CD4-positive, alpha-beta T cell (primary cell): ENCODE data around the gene EXOC6. TPM values are rescaled to one million over a fixed set of nuclear protein-coding genes. Genes with fewer than 3 reads are reported as not detected.

Experiments used
- ATAC-seq: fragments of 200-7000 bp; cut with Tn5 transposase; one replicate; pipeline ENCODE4 v1.10.0; 2022; ENCODE audit warnings: mild to moderate bottlenecking; ENCODE audit not compliant: poor library complexity
- CTCF ChIA-PET: fragments of 350-600 bp; sonication (Branson Sonifier 250); formaldehyde crosslinking; loops from one replicate; lab custom pipeline; 2021; ENCODE audit warnings: antibody characterized with exemption, inconsistent platforms; lab: Charles Lee
- POLR2A ChIA-PET: fragments of 350-600 bp; sonication (Branson Sonifier 250); formaldehyde crosslinking; loops from one replicate; lab custom pipeline; 2021; ENCODE audit warnings: antibody characterized with exemption, inconsistent platforms; lab: Charles Lee
- DNase-seq, 14 experiments: peaks; one replicate each; pipeline ENCODE4 v3.0.0-alpha.2; 2013 to 2020; ENCODE audit warnings: mixed read lengths in 2 of 14
- H3K27ac ChIP-seq, 2 donors: one replicate each; pipeline versions ENCODE4 v1.5.1 to v1.7.0; 2013; ENCODE audit warnings: low read length in 2 of 2, low read depth in 1 of 2, mild to moderate bottlenecking in 1 of 2
- H3K27me3 ChIP-seq, 2 experiments: 1 replicate in 1 of 2; 2 replicates in 1 of 2; pipeline versions ENCODE4 v1.6.1 to v1.7.0; 2013; ENCODE audit warnings: low read length in 2 of 2, control low read depth in 1 of 2, mild to moderate bottlenecking in 1 of 2, moderate library complexity in 1 of 2; ENCODE audit not compliant: insufficient read depth in 2 of 2, control insufficient read depth in 1 of 2
- H3K36me3 ChIP-seq: one replicate; pipeline ENCODE4 v1.6.1; 2013; ENCODE audit warnings: low read length, control low read depth; ENCODE audit not compliant: insufficient read depth
- H3K4me1 ChIP-seq: one replicate; pipeline ENCODE4 v1.6.1; 2013; ENCODE audit warnings: low read length, control low read depth; ENCODE audit not compliant: insufficient read depth
- H3K4me3 ChIP-seq: one replicate; pipeline ENCODE4 v1.5.1; 2013; ENCODE audit warnings: mild to moderate bottlenecking, low read length, moderate library complexity
- H3K9me3 ChIP-seq, 2 experiments: 1 replicate in 1 of 2; 2 replicates in 1 of 2; pipeline versions ENCODE4 v1.6.1 to v1.7.0; 2013; ENCODE audit warnings: low read length in 2 of 2, mild to moderate bottlenecking in 2 of 2, control low read depth in 1 of 2, moderate library complexity in 1 of 2; ENCODE audit not compliant: control insufficient read depth in 1 of 2, insufficient read depth in 1 of 2
- H3K27ac Mint-ChIP-seq: one replicate; pipeline ENCODE4 v1.8.0; 2020; ENCODE audit warnings: mixed read lengths
- H3K27me3 Mint-ChIP-seq: one replicate; pipeline ENCODE4 v1.8.0; 2021; ENCODE audit warnings: mixed read lengths
- H3K36me3 Mint-ChIP-seq: one replicate; pipeline ENCODE4 v1.8.0; 2021; ENCODE audit warnings: low read depth, mixed read lengths
- H3K4me1 Mint-ChIP-seq: one replicate; pipeline ENCODE4 v1.8.0; 2021; ENCODE audit warnings: low read depth, mixed read lengths
- H3K4me3 Mint-ChIP-seq: one replicate; pipeline ENCODE4 v1.8.0; 2020; ENCODE audit warnings: mild to moderate bottlenecking, mixed read lengths
- H3K9me3 Mint-ChIP-seq: one replicate; pipeline ENCODE4 v1.8.0; 2020; ENCODE audit warnings: mixed read lengths
- intact Hi-C, 2 experiments: fragments of 100-400 bp; cut with DNase I in 1 of 2; cut with micrococcal nuclease in 1 of 2; formaldehyde crosslinking; loops; one replicate each; pipeline versions ENCODE4 v1.15.1 to v1.9.0; 2023 to 2025; cut with DNase I, micrococcal nuclease
- total RNA-seq, 174 experiments: library from RNA in 2 of 174; stranded (reverse) in 2 of 174; gene quantifications; one replicate each; pipeline ENCODE4 v1.2.3 and lab custom pipeline; 2021 to 2026
- TF ChIP-seq, protein P1 (sequence below): fragments of 200-600 bp; IDR thresholded peaks from one replicate; pipeline ENCODE4 v1.8.0; 2022; ENCODE audit warnings: antibody characterized with exemption, mild to moderate bottlenecking

EXOC6 gene
- total RNA-seq, 2 experiments from 2014 or later: 6.6 to 7.4 TPM

DNA sequence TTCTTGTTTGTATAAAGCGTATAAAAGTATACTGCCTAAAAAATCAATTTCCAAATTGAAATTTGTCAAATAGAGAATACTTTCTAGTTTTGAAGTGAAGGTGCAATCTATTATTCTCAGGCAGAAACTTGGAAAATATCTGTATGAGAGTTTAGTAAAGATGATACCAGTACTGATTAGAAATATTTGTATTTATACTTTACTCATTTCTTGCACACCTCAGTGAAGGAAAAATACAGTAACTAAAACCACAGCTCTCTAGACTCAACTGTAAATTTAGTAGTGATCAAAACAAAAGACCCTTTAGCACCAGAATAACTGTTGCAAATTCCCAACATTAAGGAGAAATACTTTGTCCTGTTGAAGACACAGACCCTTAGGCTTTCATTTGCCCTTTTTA is 140.9 kb downstream of the EXOC6 start:
- ChIA-PET CTCF (interaction anchor here (1.0 kb wide), 1 partner anchor 10 kb away, joined by 3 read pairs; no protein-coding TSS in a partner anchor), POLR2A (no interaction called here)
- no peaks in the 10 kb centered on the region for H3K27me3 ChIP-seq
- H3K4me3 ChIP-seq: no peak overlapping the region
- H3K9me3 ChIP-seq: no peaks in the 10 kb centered on the region
- H3K27ac ChIP-seq: no peak overlapping the region
- Mint-ChIP-seq H3K4me1 (peaks cover 15% of the 10 kb centered on the region), H3K36me3 (peaks cover 13% of the 10 kb centered on the region), H3K27me3 (no peaks in the 10 kb centered on the region), H3K27ac (no peak overlapping the region), H3K4me3 (no peak overlapping the region), H3K9me3 (no peaks in the 10 kb centered on the region)
- TF ChIP-seq, protein P1, sequence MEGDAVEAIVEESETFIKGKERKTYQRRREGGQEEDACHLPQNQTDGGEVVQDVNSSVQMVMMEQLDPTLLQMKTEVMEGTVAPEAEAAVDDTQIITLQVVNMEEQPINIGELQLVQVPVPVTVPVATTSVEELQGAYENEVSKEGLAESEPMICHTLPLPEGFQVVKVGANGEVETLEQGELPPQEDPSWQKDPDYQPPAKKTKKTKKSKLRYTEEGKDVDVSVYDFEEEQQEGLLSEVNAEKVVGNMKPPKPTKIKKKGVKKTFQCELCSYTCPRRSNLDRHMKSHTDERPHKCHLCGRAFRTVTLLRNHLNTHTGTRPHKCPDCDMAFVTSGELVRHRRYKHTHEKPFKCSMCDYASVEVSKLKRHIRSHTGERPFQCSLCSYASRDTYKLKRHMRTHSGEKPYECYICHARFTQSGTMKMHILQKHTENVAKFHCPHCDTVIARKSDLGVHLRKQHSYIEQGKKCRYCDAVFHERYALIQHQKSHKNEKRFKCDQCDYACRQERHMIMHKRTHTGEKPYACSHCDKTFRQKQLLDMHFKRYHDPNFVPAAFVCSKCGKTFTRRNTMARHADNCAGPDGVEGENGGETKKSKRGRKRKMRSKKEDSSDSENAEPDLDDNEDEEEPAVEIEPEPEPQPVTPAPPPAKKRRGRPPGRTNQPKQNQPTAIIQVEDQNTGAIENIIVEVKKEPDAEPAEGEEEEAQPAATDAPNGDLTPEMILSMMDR: no peak
- intact Hi-C loops: no loop called here
- DNase-seq (no peak), ATAC-seq (no peak)
- no peaks in the 10 kb centered on the region for H3K4me1 ChIP-seq
- H3K36me3 ChIP-seq: no peaks in the 10 kb centered on the region

DNA sequence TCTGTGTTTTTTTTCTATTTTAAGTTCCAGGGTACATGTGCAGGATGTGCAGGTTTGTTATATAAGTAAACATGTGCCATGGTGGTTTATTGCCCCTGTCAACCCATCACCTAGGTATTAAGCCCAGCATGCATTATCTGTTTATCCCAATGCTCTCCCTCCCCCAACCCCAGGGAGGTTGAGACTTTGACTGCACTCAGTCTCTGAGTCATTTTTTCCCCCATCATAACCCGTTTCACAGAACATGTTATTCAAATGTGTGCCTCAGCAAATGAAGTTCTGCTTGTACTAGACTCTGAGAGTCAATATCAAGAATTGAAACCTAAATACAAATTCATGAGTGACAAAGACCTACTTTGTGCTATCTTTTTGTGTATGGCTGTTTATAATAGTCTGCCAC is 142.3 kb downstream of the EXOC6 start:
- H3K36me3 Mint-ChIP-seq: peaks cover under 1% of the 10 kb centered on the region
- CTCF ChIA-PET: interaction anchor here (0.7 to 1.0 kb wide), 2 partner anchors 8 to 1567 kb away, joined by 3 to 4 read pairs; no protein-coding TSS in a partner anchor
- Histone ChIP-seq H3K4me3 (no peak overlapping the region), H3K9me3 (no peaks in the 10 kb centered on the region), H3K27ac (no peak overlapping the region), H3K27me3 (no peaks in the 10 kb centered on the region), H3K4me1 (no peaks in the 10 kb centered on the region), H3K36me3 (no peaks in the 10 kb centered on the region)
- POLR2A ChIA-PET: no interaction called here
- no peaks in the 10 kb centered on the region for H3K27me3 Mint-ChIP-seq
- H3K4me1 Mint-ChIP-seq: peaks cover 15% of the 10 kb centered on the region
- no peaks in the 10 kb centered on the region for H3K9me3 Mint-ChIP-seq
- H3K27ac Mint-ChIP-seq: no peak overlapping the region
- intact Hi-C loops: no loop called here
- H3K4me3 Mint-ChIP-seq: no peak overlapping the region
- TF ChIP-seq, protein P1: no peak
- no peak for DNase-seq
- ATAC-seq: no peak

DNA sequence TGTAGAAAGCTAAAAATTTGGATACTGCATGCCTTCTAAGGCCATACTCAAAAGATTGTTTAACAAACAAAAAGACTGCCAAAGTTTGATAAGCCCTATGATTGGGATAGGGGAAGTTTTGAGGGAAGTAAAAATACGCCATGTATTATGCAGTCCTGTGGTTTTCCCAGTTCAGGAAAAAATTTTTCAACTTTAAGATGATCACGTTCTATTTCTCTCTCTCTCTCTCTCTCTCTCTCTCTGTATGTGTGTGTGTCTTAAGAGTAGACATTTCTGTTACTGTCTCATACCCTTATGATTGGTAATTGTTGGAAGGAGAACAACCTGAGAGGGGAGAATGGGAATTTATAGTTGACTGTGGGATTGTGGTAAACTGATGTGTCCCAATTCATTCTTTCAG is 143.2 kb downstream of the EXOC6 start:
- no peaks in the 10 kb centered on the region for H3K9me3 Mint-ChIP-seq
- no peaks in the 10 kb centered on the region for H3K27me3 Mint-ChIP-seq
- ChIA-PET CTCF (no interaction called here), POLR2A (no interaction called here)
- Histone ChIP-seq H3K4me1 (no peaks in the 10 kb centered on the region), H3K4me3 (no peak overlapping the region), H3K9me3 (no peaks in the 10 kb centered on the region), H3K27ac (no peak overlapping the region), H3K36me3 (no peaks in the 10 kb centered on the region), H3K27me3 (no peaks in the 10 kb centered on the region)
- ATAC-seq (no peak), DNase-seq (no peak)
- H3K36me3 Mint-ChIP-seq: no peaks in the 10 kb centered on the region
- no peak overlapping the region for H3K4me3 Mint-ChIP-seq
- intact Hi-C loops: no loop called here
- no peak overlapping the region for H3K27ac Mint-ChIP-seq
- TF ChIP-seq, protein P1: no peak
- peaks cover 15% of the 10 kb centered on the region for H3K4me1 Mint-ChIP-seq
